ENCODE results near the gene OR4K1. TPM values are rescaled to one million over a fixed set of nuclear protein-coding genes. Genes with fewer than 3 reads are reported as not detected.

OR4K1 gene
- 0.38 TPM in 1 of 2 replicates, not detected in the other for total RNA-seq (2014; rRNA removed; shearing (Covaris generic))
- not detected in 2 replicates for total RNA-seq (2022)
- not detected for Bru-seq, nascent RNA
- BruChase-seq, experiment 1, labeled RNA remaining after a 6-hour chase, result not detected
- BruChase-seq, experiment 2, labeled RNA remaining after a 2-hour chase, result not detected
- long read RNA-seq, result 0 reads

- H3K9me3 ChIP-seq (ENCODE audit: low read length), result no peaks in the 10 kb centered on the region
- CTCF ChIA-PET (ENCODE audit: unreplicated experiment), result no interaction called here
- TF ChIP-seq EZH2phosphoT487 (IDR thresholded peaks at IDR 0.05; ENCODE audit: borderline replicate concordance, low read depth, low read length), result no peak
- no peak for TF ChIP-seq CTCF (conservative IDR thresholded peaks at IDR 0.05; ENCODE audit: low read length)
These were observed at the start of gene OR4K1 for GRCh38 chr14:19930617-19931016. TSS of gene OR4K1 (plus strand) at chr14:19930917. CDS start at chr14:19935667, 4,750 bp downstream.

GRCh38 chr14:19895282-19895681, 35.4 kb upstream of the OR4K1 start:
- no TSS peak for BruUV-seq (replicated peaks)
- Histone ChIP-seq H3K4me3 (ENCODE audit: low read depth, low read length, poor library complexity, severe bottlenecking) (no peak overlapping the region), H3K36me3 (ENCODE audit: insufficient read depth, low read length) (no peaks in the 10 kb centered on the region), H3K79me2 (ENCODE audit: insufficient read depth, low read depth, low read length) (no peaks in the 10 kb centered on the region), H3K9me3 (ENCODE audit: low read length) (peaks cover 59% of the 10 kb centered on the region), H3K4me1 (ENCODE audit: insufficient read depth, low read length, poor library complexity, severe bottlenecking) (no peaks in the 10 kb centered on the region), H4K20me1 (ENCODE audit: insufficient read depth, low read length) (no peaks in the 10 kb centered on the region), H3K9me2 (ENCODE audit: insufficient read depth, low read length) (no peaks in the 10 kb centered on the region), H3K4me2 (ENCODE audit: low read length) (no peak overlapping the region), H3K27ac (ENCODE audit: low read depth, low read length, poor library complexity, severe bottlenecking) (no peak overlapping the region), H2AFZ (ENCODE audit: low read length) (no peak overlapping the region)
- TF ChIP-seq EZH2phosphoT487 (IDR thresholded peaks at IDR 0.05; ENCODE audit: borderline replicate concordance, low read depth, low read length) (no peak), CTCF (conservative IDR thresholded peaks at IDR 0.05; ENCODE audit: low read length) (no peak)
- ChIA-PET CTCF (ENCODE audit: unreplicated experiment) (no interaction called here), POLR2A (no interaction called here)
- intact Hi-C loops (cut with micrococcal nuclease; ENCODE audit: unreplicated experiment), result loop anchor here (10.0 kb wide), 1 partner anchor 60 kb away; no protein-coding TSS in a partner anchor
- no peak for DNase-seq (ENCODE audit: low spot score)

More at GRCh38 chr14:19930617-19931016, at the start of gene OR4K1:
- Histone ChIP-seq H4K20me1 (ENCODE audit: insufficient read depth, low read length) (no peaks in the 10 kb centered on the region), H2AFZ (ENCODE audit: low read length) (no peak within 1 kb of the TSS), H3K79me2 (ENCODE audit: insufficient read depth, low read depth, low read length) (no peaks in the 10 kb centered on the region), H3K4me2 (ENCODE audit: low read length) (no peak within 1 kb of the TSS), H3K4me1 (ENCODE audit: insufficient read depth, low read length, poor library complexity, severe bottlenecking) (no peaks in the 10 kb centered on the region), H3K27ac (ENCODE audit: low read depth, low read length, poor library complexity, severe bottlenecking) (no peak within 1 kb of the TSS), H3K4me3 (ENCODE audit: low read depth, low read length, poor library complexity, severe bottlenecking) (no peak within 1 kb of the TSS), H3K9me2 (ENCODE audit: insufficient read depth, low read length) (no peaks in the 10 kb centered on the region), H3K36me3 (ENCODE audit: insufficient read depth, low read length) (no peaks in the 10 kb centered on the region)
- POLR2A ChIA-PET, result no interaction called here
- intact Hi-C loops (cut with micrococcal nuclease; ENCODE audit: unreplicated experiment), result no loop called here
- BruUV-seq (replicated peaks), result no TSS peak
- DNase-seq (ENCODE audit: low spot score), result no peak

- no TSS peak for BruUV-seq (replicated peaks)
- intact Hi-C loops (cut with micrococcal nuclease; ENCODE audit: unreplicated experiment), result loop anchor here (10.0 kb wide), 1 partner anchor 46 kb away; no protein-coding TSS in a partner anchor
- POLR2A ChIA-PET, result no interaction called here
- Histone ChIP-seq H3K27ac (ENCODE audit: low read depth, low read length, poor library complexity, severe bottlenecking) (no peak overlapping the region), H3K79me2 (ENCODE audit: insufficient read depth, low read depth, low read length) (no peaks in the 10 kb centered on the region), H4K20me1 (ENCODE audit: insufficient read depth, low read length) (no peaks in the 10 kb centered on the region), H3K9me2 (ENCODE audit: insufficient read depth, low read length) (no peaks in the 10 kb centered on the region), H3K36me3 (ENCODE audit: insufficient read depth, low read length) (no peaks in the 10 kb centered on the region), H3K9me3 (ENCODE audit: low read length) (peaks cover 41% of the 10 kb centered on the region), H3K4me1 (ENCODE audit: insufficient read depth, low read length, poor library complexity, severe bottlenecking) (no peaks in the 10 kb centered on the region), H2AFZ (ENCODE audit: low read length) (no peak overlapping the region), H3K4me3 (ENCODE audit: low read depth, low read length, poor library complexity, severe bottlenecking) (no peak overlapping the region), H3K4me2 (ENCODE audit: low read length) (no peak overlapping the region)
- CTCF ChIA-PET (ENCODE audit: unreplicated experiment), result no interaction called here
- TF ChIP-seq EZH2phosphoT487 (IDR thresholded peaks at IDR 0.05; ENCODE audit: borderline replicate concordance, low read depth, low read length), result no peak
- TF ChIP-seq CTCF (conservative IDR thresholded peaks at IDR 0.05; ENCODE audit: low read length), result no peak
- no peak for DNase-seq (ENCODE audit: low spot score)
These were observed 29.7 kb upstream of the OR4K1 start for GRCh38 chr14:19900999-19901398.
